ENCODE results near the gene ARTN.

- TF ChIP-seq CTCF (IDR thresholded peaks at IDR 0.05) (no peak), POLR2A (IDR thresholded peaks at IDR 0.05) (no peak)
Observed at GRCh38 chr1:43890815-43891214, 42.8 kb upstream of the ARTN start.

Data from uterus (tissue), 2 donors.